Activated CD4-positive, alpha-beta memory T cell treated with anti-CD3 and anti-CD28 coated beads for 36 hours (primary cell): Measurements from ENCODE around the gene DDX56. TPM values are rescaled to one million over a fixed set of nuclear protein-coding genes. Genes with fewer than 3 reads are reported as not detected.
"Not testable (repeated sequence)": the region's sequence is repeated elsewhere in the genome, so short reads cannot be mapped to it uniquely, and the experiment has no call there.

Experiments
- CTCF ChIA-PET: fragments of 350-600 bp; sonication (Branson Sonifier 250); formaldehyde crosslinking; loops from one replicate; lab custom pipeline; 2021; ENCODE audit warnings: antibody characterized with exemption, inconsistent platforms; lab: Charles Lee
- POLR2A ChIA-PET: fragments of 350-600 bp; sonication (Branson Sonifier 250); formaldehyde crosslinking; loops from one replicate; lab custom pipeline; 2021; ENCODE audit warnings: antibody characterized with exemption; lab: Charles Lee
- DNase-seq: peaks from one replicate; pipeline ENCODE4 v3.0.0-alpha.2; 2020
- H3K27ac Mint-ChIP-seq: one replicate; pipeline ENCODE4 v1.8.0; 2021; ENCODE audit warnings: mixed read lengths
- H3K27me3 Mint-ChIP-seq: one replicate; pipeline ENCODE4 v1.8.0; 2021; ENCODE audit warnings: mixed read lengths
- H3K36me3 Mint-ChIP-seq: one replicate; pipeline ENCODE4 v1.8.0; 2021; ENCODE audit warnings: mixed read lengths
- H3K4me1 Mint-ChIP-seq: one replicate; pipeline ENCODE4 v1.8.0; 2021; ENCODE audit warnings: low read depth, mixed read lengths
- H3K4me3 Mint-ChIP-seq: one replicate; pipeline ENCODE4 v1.8.0; 2021; ENCODE audit warnings: mild to moderate bottlenecking, mixed read lengths
- H3K9me3 Mint-ChIP-seq: one replicate; pipeline ENCODE4 v1.8.0; 2021; ENCODE audit warnings: mixed read lengths
- intact Hi-C: fragments of 100-400 bp; cut with micrococcal nuclease; formaldehyde crosslinking; loops from one replicate; pipeline ENCODE4 v1.15.1; 2023
- total RNA-seq, 2 experiments: library from RNA; stranded (reverse); gene quantifications; one replicate each; pipeline ENCODE4 v1.2.3, GENCODE V29; 2021

Gene DDX56
- total RNA-seq, 2 experiments from 2014 or later: 84.0 to 87.0 TPM

- Mint-ChIP-seq H3K27ac (no peak overlapping the region), H3K36me3 (peaks cover 20% of the 10 kb centered on the region), H3K4me3 (no peak overlapping the region), H3K27me3 (no peaks in the 10 kb centered on the region), H3K4me1 (peaks cover 4% of the 10 kb centered on the region), H3K9me3 (no peaks in the 10 kb centered on the region)
- ChIA-PET CTCF (no interaction called here), POLR2A (interaction anchor here (0.6 to 1.9 kb wide), 2 partner anchors 12 to 29 kb away, joined by 4 to 7 read pairs; partner anchors contain the start of gene DDX56)
- no peak for DNase-seq
- intact Hi-C loops: no loop called here
Measured at GRCh38 chr7:44561962-44562621, 11.6 kb downstream of the DDX56 start.

GRCh38 chr7:44561481-44561880 lies 12.2 kb downstream of the DDX56 start:
- Mint-ChIP-seq H3K27ac (no peak overlapping the region), H3K27me3 (no peaks in the 10 kb centered on the region), H3K36me3 (peaks cover 17% of the 10 kb centered on the region), H3K4me3 (no peak overlapping the region), H3K9me3 (no peaks in the 10 kb centered on the region), H3K4me1 (peaks cover 4% of the 10 kb centered on the region)
- POLR2A ChIA-PET: interaction anchor here (1.9 kb wide), 1 partner anchor 12 kb away, joined by 7 read pairs; the partner anchor contains the start of gene DDX56
- DNase-seq: no peak
- CTCF ChIA-PET: no interaction called here
- intact Hi-C loops: no loop called here

GRCh38 chr7:44559485-44559884 lies 14.2 kb downstream of the DDX56 start:
- H3K4me1 Mint-ChIP-seq: no peaks in the 10 kb centered on the region
- H3K36me3 Mint-ChIP-seq: peaks cover 5% of the 10 kb centered on the region
- H3K27me3 Mint-ChIP-seq: no peaks in the 10 kb centered on the region
- ChIA-PET CTCF (no interaction called here), POLR2A (interaction anchor here (1.1 kb wide), 1 partner anchor 47 kb away, joined by 3 read pairs; the partner anchor contains the start of gene OGDH)
- intact Hi-C loops: no loop called here
- H3K27ac Mint-ChIP-seq: no peak overlapping the region
- H3K9me3 Mint-ChIP-seq: no peaks in the 10 kb centered on the region
- no peak for DNase-seq
- H3K4me3 Mint-ChIP-seq: no peak overlapping the region

- H3K36me3 Mint-ChIP-seq: no peaks in the 10 kb centered on the region
- H3K9me3 Mint-ChIP-seq: no peaks in the 10 kb centered on the region
- intact Hi-C loops: no loop called here
- no peak for DNase-seq
- CTCF ChIA-PET: no interaction called here
- no peak overlapping the region for H3K4me3 Mint-ChIP-seq
- no peak overlapping the region for H3K27ac Mint-ChIP-seq
- POLR2A ChIA-PET: no interaction called here
- H3K27me3 Mint-ChIP-seq: no peaks in the 10 kb centered on the region
- no peaks in the 10 kb centered on the region for H3K4me1 Mint-ChIP-seq
Measured at GRCh38 chr7:44557485-44557884, 16.2 kb downstream of the DDX56 start.

GRCh38 chr7:44555350-44555749 lies 18.4 kb downstream of the DDX56 start:
- H3K27me3 Mint-ChIP-seq: peaks cover 1% of the 10 kb centered on the region

GRCh38 chr7:44552473-44553005 lies 21.2 kb downstream of the DDX56 start:
- H3K27me3 Mint-ChIP-seq, POLR2A ChIA-PET, H3K36me3 Mint-ChIP-seq, H3K9me3 Mint-ChIP-seq, H3K4me3 Mint-ChIP-seq, intact Hi-C loops, DNase-seq, H3K27ac Mint-ChIP-seq: not testable (repeated sequence)
- peaks cover 11% of the 10 kb centered on the region for H3K4me1 Mint-ChIP-seq
- CTCF ChIA-PET: interaction anchor here (0.5 to 1.3 kb wide), 2 partner anchors 13 to 192 kb away, joined by 3 to 5 read pairs; no protein-coding TSS in a partner anchor

More at GRCh38 chr7:44555350-44555749, 18.4 kb downstream of the DDX56 start:
- intact Hi-C loops: no loop called here
- Mint-ChIP-seq H3K4me1 (no peaks in the 10 kb centered on the region), H3K36me3 (no peaks in the 10 kb centered on the region), H3K27ac (no peak overlapping the region), H3K9me3 (no peaks in the 10 kb centered on the region), H3K4me3 (no peak overlapping the region)
- DNase-seq: no peak
- CTCF ChIA-PET: interaction anchor here (1.3 to 1.4 kb wide), 2 partner anchors 11 to 18 kb away, joined by 3 to 5 read pairs; partner anchors contain the start of gene DDX56
- POLR2A ChIA-PET: no interaction called here

- CTCF ChIA-PET: interaction anchor here (1.6 to 3.9 kb wide), 2 partner anchors 15 kb away, joined by 7 to 25 read pairs; no protein-coding TSS in a partner anchor
- Mint-ChIP-seq H3K27ac (no peak overlapping the region), H3K27me3 (peaks cover 1% of the 10 kb centered on the region), H3K36me3 (no peaks in the 10 kb centered on the region), H3K4me1 (peaks cover 11% of the 10 kb centered on the region), H3K9me3 (no peaks in the 10 kb centered on the region), H3K4me3 (no peak overlapping the region)
- DNase-seq: no peak
- POLR2A ChIA-PET: no interaction called here
- intact Hi-C loops: no loop called here
Measured at GRCh38 chr7:44549457-44549856, 24.3 kb downstream of the DDX56 start.

GRCh38 chr7:44548893-44549292 lies 24.8 kb downstream of the DDX56 start:
- peaks cover 11% of the 10 kb centered on the region for H3K4me1 Mint-ChIP-seq
- DNase-seq: no peak
- no peaks in the 10 kb centered on the region for H3K36me3 Mint-ChIP-seq
- no peak overlapping the region for H3K4me3 Mint-ChIP-seq
- no peak overlapping the region for H3K27ac Mint-ChIP-seq
- peaks cover 1% of the 10 kb centered on the region for H3K27me3 Mint-ChIP-seq
- ChIA-PET POLR2A (interaction anchor here (0.6 to 0.7 kb wide), 3 partner anchors 366 to 761 kb away, joined by 3 to 4 read pairs (median 3); partner anchors contain the start of gene DBNL), CTCF (interaction anchor here (0.6 to 3.9 kb wide), 3 partner anchors 14 to 316 kb away, joined by 4 to 25 read pairs (median 7); no protein-coding TSS in a partner anchor)
- H3K9me3 Mint-ChIP-seq: no peaks in the 10 kb centered on the region
- intact Hi-C loops: no loop called here

GRCh38 chr7:44547536-44548231 lies 26.0 kb downstream of the DDX56 start:
- Mint-ChIP-seq H3K36me3 (no peaks in the 10 kb centered on the region), H3K4me1 (peaks cover 11% of the 10 kb centered on the region), H3K27me3 (peaks cover 1% of the 10 kb centered on the region), H3K4me3 (no peak overlapping the region), H3K9me3 (no peaks in the 10 kb centered on the region), H3K27ac (no peak overlapping the region)
- intact Hi-C loops: no loop called here
- ChIA-PET CTCF (interaction anchor here (0.5 to 3.9 kb wide), 3 partner anchors 13 to 115 kb away, joined by 3 to 25 read pairs (median 3); no protein-coding TSS in a partner anchor), POLR2A (no interaction called here)
- no peak for DNase-seq

- Mint-ChIP-seq H3K36me3 (no peaks in the 10 kb centered on the region), H3K27me3 (no peaks in the 10 kb centered on the region), H3K9me3 (no peaks in the 10 kb centered on the region), H3K27ac (no peak overlapping the region), H3K4me1 (no peaks in the 10 kb centered on the region), H3K4me3 (no peak overlapping the region)
- no peak for DNase-seq
- POLR2A ChIA-PET: no interaction called here
- intact Hi-C loops: no loop called here
- CTCF ChIA-PET: interaction anchor here (0.5 to 0.8 kb wide), 2 partner anchors 7 to 23 kb away, joined by 3 read pairs; no protein-coding TSS in a partner anchor
Measured at GRCh38 chr7:44541876-44542610, 31.7 kb downstream of the DDX56 start.

GRCh38 chr7:44541028-44541869 lies 32.5 kb downstream of the DDX56 start, which contains the start of gene NPC1L1:
Gene NPC1L1 (minus strand): TSS chr7:44541330. CDS start chr7:44541259, 71 bp downstream.
- ChIA-PET POLR2A (no interaction called here), CTCF (interaction anchor here (0.5 kb wide), 1 partner anchor 24 kb away, joined by 3 read pairs; no protein-coding TSS in a partner anchor)
- intact Hi-C loops: no loop called here
- H3K4me1 Mint-ChIP-seq: no peaks in the 10 kb centered on the region
- H3K27me3 Mint-ChIP-seq: no peaks in the 10 kb centered on the region
- DNase-seq: no peak
- H3K27ac Mint-ChIP-seq: no peak within 1 kb of the TSS
- H3K9me3 Mint-ChIP-seq: no peaks in the 10 kb centered on the region
- no peaks in the 10 kb centered on the region for H3K36me3 Mint-ChIP-seq
- H3K4me3 Mint-ChIP-seq: no peak within 1 kb of the TSS
